Vagina (tissue), 2 donors: ENCODE results near the gene CST4.

Source experiments
- CTCF ChIP-seq, 3 experiments: fragments of 450-650 bp in 2 of 3; fragments of 200-600 bp in 1 of 3; sonication (generic) in 1 of 3; IDR thresholded peaks; one replicate each; pipeline ENCODE4 v1.5.1; 2017 to 2019; ENCODE audit warnings: antibody characterized with exemption in 3 of 3, mild to moderate bottlenecking in 2 of 3, moderate library complexity in 2 of 3
- POLR2A ChIP-seq, 2 donors: fragments of 450-650 bp; IDR thresholded peaks; one replicate each; pipeline ENCODE4 v1.6.1; 2017; ENCODE audit warnings: antibody characterized with exemption in 2 of 2, mild to moderate bottlenecking in 2 of 2, moderate library complexity in 2 of 2

- TF ChIP-seq CTCF (IDR thresholded peaks at IDR 0.05) (no peak), POLR2A (IDR thresholded peaks at IDR 0.05) (no peak)
Observed at GRCh38 chr20:23680146-23680545, 8.7 kb downstream of the CST4 start.
